ENCODE measurements around the gene ZBTB5. TPM values are rescaled to one million over a fixed set of nuclear protein-coding genes. Genes with fewer than 3 reads are reported as not detected.

The ZBTB5 gene
- total and polyA plus RNA-seq, 2 of the 13 experiments (the other 11 are each of a cell fraction or from before 2014, with no cell fraction given): 12.5 to 20.5 TPM

DNA sequence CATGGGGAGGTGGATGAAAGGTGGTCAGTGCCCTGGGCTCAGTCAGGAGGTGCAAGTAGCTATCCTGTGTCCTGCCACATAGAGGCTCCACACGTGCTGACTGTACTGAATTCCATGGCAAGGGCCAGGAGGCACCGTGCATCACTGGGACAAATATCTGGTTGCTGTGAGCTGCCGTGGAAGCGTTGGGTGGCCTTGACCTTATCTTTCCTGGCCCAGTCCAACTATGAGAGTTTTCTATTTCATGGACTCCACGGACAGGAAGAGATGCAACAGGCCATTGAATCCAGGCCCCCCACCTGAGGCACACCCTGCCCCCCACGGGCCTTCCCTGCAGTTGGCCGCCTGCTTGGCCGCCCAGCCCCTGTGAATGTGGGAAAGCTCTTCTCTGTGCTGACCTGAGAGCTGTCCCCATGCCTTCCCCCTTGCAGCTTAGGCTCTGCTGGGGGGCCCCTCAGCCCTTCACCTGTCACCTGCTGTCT is 41.0 kb downstream of the ZBTB5 start (continued):
- TF ChIP-seq, protein P1, sequence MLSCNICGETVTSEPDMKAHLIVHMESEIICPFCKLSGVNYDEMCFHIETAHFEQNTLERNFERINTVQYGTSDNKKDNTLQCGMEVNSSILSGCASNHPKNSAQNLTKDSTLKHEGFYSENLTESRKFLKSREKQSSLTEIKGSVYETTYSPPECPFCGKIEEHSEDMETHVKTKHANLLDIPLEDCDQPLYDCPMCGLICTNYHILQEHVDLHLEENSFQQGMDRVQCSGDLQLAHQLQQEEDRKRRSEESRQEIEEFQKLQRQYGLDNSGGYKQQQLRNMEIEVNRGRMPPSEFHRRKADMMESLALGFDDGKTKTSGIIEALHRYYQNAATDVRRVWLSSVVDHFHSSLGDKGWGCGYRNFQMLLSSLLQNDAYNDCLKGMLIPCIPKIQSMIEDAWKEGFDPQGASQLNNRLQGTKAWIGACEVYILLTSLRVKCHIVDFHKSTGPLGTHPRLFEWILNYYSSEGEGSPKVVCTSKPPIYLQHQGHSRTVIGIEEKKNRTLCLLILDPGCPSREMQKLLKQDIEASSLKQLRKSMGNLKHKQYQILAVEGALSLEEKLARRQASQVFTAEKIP (CRISPR knock-in tag; IDR thresholded peaks at IDR 0.05; ENCODE audit: borderline replicate concordance): no peak
- TF ChIP-seq ZNF83 (CRISPR knock-in tag; IDR thresholded peaks at IDR 0.05; ENCODE audit: borderline replicate concordance): no peak
- no peak for TF ChIP-seq HOXA5 (CRISPR knock-in tag; IDR thresholded peaks at IDR 0.05)
- no peak for TF ChIP-seq SIX4 (CRISPR knock-in tag; IDR thresholded peaks at IDR 0.05)
- TF ChIP-seq SMAD9 (CRISPR knock-in tag; IDR thresholded peaks at IDR 0.05): no peak
- peak; percentile 34; the same call in 1 of the 2 replicates for TF ChIP-seq MED1 (CRISPR knock-in tag; IDR thresholded peaks at IDR 0.05)
- no peak for TF ChIP-seq ZEB1 (IDR thresholded peaks at IDR 0.05; ENCODE audit: insufficient replicate concordance, low read depth)
- TF ChIP-seq, protein P2, sequence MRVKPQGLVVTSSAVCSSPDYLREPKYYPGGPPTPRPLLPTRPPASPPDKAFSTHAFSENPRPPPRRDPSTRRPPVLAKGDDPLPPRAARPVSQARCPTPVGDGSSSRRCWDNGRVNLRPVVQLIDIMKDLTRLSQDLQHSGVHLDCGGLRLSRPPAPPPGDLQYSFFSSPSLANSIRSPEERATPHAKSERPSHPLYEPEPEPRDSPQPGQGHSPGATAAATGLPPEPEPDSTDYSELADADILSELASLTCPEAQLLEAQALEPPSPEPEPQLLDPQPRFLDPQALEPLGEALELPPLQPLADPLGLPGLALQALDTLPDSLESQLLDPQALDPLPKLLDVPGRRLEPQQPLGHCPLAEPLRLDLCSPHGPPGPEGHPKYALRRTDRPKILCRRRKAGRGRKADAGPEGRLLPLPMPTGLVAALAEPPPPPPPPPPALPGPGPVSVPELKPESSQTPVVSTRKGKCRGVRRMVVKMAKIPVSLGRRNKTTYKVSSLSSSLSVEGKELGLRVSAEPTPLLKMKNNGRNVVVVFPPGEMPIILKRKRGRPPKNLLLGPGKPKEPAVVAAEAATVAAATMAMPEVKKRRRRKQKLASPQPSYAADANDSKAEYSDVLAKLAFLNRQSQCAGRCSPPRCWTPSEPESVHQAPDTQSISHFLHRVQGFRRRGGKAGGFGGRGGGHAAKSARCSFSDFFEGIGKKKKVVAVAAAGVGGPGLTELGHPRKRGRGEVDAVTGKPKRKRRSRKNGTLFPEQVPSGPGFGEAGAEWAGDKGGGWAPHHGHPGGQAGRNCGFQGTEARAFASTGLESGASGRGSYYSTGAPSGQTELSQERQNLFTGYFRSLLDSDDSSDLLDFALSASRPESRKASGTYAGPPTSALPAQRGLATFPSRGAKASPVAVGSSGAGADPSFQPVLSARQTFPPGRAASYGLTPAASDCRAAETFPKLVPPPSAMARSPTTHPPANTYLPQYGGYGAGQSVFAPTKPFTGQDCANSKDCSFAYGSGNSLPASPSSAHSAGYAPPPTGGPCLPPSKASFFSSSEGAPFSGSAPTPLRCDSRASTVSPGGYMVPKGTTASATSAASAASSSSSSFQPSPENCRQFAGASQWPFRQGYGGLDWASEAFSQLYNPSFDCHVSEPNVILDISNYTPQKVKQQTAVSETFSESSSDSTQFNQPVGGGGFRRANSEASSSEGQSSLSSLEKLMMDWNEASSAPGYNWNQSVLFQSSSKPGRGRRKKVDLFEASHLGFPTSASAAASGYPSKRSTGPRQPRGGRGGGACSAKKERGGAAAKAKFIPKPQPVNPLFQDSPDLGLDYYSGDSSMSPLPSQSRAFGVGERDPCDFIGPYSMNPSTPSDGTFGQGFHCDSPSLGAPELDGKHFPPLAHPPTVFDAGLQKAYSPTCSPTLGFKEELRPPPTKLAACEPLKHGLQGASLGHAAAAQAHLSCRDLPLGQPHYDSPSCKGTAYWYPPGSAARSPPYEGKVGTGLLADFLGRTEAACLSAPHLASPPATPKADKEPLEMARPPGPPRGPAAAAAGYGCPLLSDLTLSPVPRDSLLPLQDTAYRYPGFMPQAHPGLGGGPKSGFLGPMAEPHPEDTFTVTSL (CRISPR knock-in tag; IDR thresholded peaks at IDR 0.05; ENCODE audit: borderline replicate concordance): no peak
- TF ChIP-seq, protein P3, sequence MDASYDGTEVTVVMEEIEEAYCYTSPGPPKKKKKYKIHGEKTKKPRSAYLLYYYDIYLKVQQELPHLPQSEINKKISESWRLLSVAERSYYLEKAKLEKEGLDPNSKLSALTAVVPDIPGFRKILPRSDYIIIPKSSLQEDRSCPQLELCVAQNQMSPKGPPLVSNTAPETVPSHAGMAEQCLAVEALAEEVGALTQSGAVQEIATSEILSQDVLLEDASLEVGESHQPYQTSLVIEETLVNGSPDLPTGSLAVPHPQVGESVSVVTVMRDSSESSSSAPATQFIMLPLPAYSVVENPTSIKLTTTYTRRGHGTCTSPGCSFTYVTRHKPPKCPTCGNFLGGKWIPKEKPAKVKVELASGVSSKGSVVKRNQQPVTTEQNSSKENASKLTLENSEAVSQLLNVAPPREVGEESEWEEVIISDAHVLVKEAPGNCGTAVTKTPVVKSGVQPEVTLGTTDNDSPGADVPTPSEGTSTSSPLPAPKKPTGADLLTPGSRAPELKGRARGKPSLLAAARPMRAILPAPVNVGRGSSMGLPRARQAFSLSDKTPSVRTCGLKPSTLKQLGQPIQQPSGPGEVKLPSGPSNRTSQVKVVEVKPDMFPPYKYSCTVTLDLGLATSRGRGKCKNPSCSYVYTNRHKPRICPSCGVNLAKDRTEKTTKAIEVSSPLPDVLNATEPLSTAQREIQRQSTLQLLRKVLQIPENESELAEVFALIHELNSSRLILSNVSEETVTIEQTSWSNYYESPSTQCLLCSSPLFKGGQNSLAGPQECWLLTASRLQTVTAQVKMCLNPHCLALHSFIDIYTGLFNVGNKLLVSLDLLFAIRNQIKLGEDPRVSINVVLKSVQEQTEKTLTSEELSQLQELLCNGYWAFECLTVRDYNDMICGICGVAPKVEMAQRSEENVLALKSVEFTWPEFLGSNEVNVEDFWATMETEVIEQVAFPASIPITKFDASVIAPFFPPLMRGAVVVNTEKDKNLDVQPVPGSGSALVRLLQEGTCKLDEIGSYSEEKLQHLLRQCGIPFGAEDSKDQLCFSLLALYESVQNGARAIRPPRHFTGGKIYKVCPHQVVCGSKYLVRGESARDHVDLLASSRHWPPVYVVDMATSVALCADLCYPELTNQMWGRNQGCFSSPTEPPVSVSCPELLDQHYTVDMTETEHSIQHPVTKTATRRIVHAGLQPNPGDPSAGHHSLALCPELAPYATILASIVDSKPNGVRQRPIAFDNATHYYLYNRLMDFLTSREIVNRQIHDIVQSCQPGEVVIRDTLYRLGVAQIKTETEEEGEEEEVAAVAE (CRISPR knock-in tag; IDR thresholded peaks at IDR 0.05; ENCODE audit: borderline replicate concordance): no peak
- TF ChIP-seq, protein P4, sequence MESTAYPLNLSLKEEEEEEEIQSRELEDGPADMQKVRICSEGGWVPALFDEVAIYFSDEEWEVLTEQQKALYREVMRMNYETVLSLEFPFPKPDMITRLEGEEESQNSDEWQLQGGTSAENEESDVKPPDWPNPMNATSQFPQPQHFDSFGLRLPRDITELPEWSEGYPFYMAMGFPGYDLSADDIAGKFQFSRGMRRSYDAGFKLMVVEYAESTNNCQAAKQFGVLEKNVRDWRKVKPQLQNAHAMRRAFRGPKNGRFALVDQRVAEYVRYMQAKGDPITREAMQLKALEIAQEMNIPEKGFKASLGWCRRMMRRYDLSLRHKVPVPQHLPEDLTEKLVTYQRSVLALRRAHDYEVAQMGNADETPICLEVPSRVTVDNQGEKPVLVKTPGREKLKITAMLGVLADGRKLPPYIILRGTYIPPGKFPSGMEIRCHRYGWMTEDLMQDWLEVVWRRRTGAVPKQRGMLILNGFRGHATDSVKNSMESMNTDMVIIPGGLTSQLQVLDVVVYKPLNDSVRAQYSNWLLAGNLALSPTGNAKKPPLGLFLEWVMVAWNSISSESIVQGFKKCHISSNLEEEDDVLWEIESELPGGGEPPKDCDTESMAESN (CRISPR knock-in tag; conservative IDR thresholded peaks at IDR 0.05): no peak
- TF ChIP-seq, protein P5, sequence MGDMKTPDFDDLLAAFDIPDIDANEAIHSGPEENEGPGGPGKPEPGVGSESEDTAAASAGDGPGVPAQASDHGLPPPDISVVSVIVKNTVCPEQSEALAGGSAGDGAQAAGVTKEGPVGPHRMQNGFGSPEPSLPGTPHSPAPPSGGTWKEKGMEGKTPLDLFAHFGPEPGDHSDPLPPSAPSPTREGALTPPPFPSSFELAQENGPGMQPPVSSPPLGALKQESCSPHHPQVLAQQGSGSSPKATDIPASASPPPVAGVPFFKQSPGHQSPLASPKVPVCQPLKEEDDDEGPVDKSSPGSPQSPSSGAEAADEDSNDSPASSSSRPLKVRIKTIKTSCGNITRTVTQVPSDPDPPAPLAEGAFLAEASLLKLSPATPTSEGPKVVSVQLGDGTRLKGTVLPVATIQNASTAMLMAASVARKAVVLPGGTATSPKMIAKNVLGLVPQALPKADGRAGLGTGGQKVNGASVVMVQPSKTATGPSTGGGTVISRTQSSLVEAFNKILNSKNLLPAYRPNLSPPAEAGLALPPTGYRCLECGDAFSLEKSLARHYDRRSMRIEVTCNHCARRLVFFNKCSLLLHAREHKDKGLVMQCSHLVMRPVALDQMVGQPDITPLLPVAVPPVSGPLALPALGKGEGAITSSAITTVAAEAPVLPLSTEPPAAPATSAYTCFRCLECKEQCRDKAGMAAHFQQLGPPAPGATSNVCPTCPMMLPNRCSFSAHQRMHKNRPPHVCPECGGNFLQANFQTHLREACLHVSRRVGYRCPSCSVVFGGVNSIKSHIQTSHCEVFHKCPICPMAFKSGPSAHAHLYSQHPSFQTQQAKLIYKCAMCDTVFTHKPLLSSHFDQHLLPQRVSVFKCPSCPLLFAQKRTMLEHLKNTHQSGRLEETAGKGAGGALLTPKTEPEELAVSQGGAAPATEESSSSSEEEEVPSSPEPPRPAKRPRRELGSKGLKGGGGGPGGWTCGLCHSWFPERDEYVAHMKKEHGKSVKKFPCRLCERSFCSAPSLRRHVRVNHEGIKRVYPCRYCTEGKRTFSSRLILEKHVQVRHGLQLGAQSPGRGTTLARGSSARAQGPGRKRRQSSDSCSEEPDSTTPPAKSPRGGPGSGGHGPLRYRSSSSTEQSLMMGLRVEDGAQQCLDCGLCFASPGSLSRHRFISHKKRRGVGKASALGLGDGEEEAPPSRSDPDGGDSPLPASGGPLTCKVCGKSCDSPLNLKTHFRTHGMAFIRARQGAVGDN (CRISPR knock-in tag; IDR thresholded peaks at IDR 0.05): peak; percentile 74

Measured in HepG2 (cell line).